Activated gamma-delta T cell treated with anti-CD3 and anti-CD28 coated beads, Interleukin-2, amount 50 U/mL, for 16 hours (primary cell): ENCODE data around the gene RORC.
"Not testable (repeated sequence)": the region's sequence is repeated elsewhere in the genome, so short reads cannot be mapped to it uniquely, and the experiment has no call there.

Source experiments
- DNase-seq: peaks from one replicate; pipeline ENCODE4 v3.0.0-alpha.2; 2020; ENCODE audit warnings: low read depth

Gene RORC

GRCh38 chr1:151805066-151805820, 26.4 kb downstream of the RORC start, which contains the start of gene LINGO4:
TSS of gene LINGO4 (minus strand) at chr1:151805419. CDS start at chr1:151802704, 2,715 bp downstream.
- DNase-seq = no peak

GRCh38 chr1:151803915-151804314, 27.7 kb downstream of the RORC start:
- no peak for DNase-seq

GRCh38 chr1:151803164-151803563, 28.4 kb downstream of the RORC start:
- no peak for DNase-seq

- DNase-seq = no peak
These were observed 29.2 kb downstream of the RORC start for GRCh38 chr1:151802372-151802771.

GRCh38 chr1:151801846-151802245, 29.8 kb downstream of the RORC start:
- DNase-seq = no peak

- DNase-seq = no peak
These were observed 30.2 kb downstream of the RORC start for GRCh38 chr1:151801310-151801820.

- no peak for DNase-seq
These were observed 30.8 kb downstream of the RORC start for GRCh38 chr1:151800830-151801229.

- no peak for DNase-seq
These were observed 32.2 kb downstream of the RORC start for GRCh38 chr1:151799179-151800022.

- DNase-seq = no peak
These were observed 33.0 kb downstream of the RORC start for GRCh38 chr1:151798571-151798970.

GRCh38 chr1:151790940-151791651, 40.5 kb downstream of the RORC start:
- no peak for DNase-seq

- DNase-seq = peak; percentile 98
These were observed 41.3 kb downstream of the RORC start, which contains the start of gene TDRKH for GRCh38 chr1:151790071-151790939. TSS of gene TDRKH (minus strand) at chr1:151790500. CDS start at chr1:151783022, 7,478 bp downstream.

- no peak for DNase-seq
These were observed 43.9 kb downstream of the RORC start for GRCh38 chr1:151787689-151788088.

- no peak for DNase-seq
These were observed 47.8 kb downstream of the RORC start for GRCh38 chr1:151783796-151784195.

GRCh38 chr1:151782741-151783140, 48.9 kb downstream of the RORC start:
- no peak for DNase-seq

GRCh38 chr1:151782026-151782425, 49.6 kb downstream of the RORC start:
- DNase-seq = not testable (repeated sequence)

GRCh38 chr1:151780736-151781135, 50.9 kb downstream of the RORC start:
- not testable (repeated sequence) for DNase-seq

GRCh38 chr1:151779852-151780251, 51.8 kb downstream of the RORC start:
- DNase-seq = no peak

- no peak for DNase-seq
These were observed 54.3 kb downstream of the RORC start for GRCh38 chr1:151777317-151777716.

GRCh38 chr1:151776665-151777062, 54.9 kb downstream of the RORC start:
- no peak for DNase-seq

GRCh38 chr1:151775894-151776664, 55.5 kb downstream of the RORC start:
- no peak for DNase-seq
